Stimulated activated CD4-positive, alpha-beta T cell treated with anti-CD3 and anti-CD28 coated beads, TNF-alpha, amount 100 ng/mL, for 4 hours (primary cell): ENCODE measurements around the gene NSMCE1.

Experiments
- DNase-seq, 3 experiments: peaks; one replicate each; pipeline ENCODE4 v3.0.0-alpha.2; 2020; ENCODE audit warnings: low read depth in 3 of 3

NSMCE1 gene

GRCh38 chr16:27268376-27269299 lies at the start of gene NSMCE1:
TSS of gene NSMCE1 (minus strand) at chr16:27268772. CDS start at chr16:27257570, 11,202 bp downstream.
- peak; percentile 93 to 97 (median 94) for DNase-seq

- DNase-seq = no peak
These were observed 49.3 kb upstream of the NSMCE1 start for GRCh38 chr16:27317738-27318391.

- no peak for DNase-seq
These were observed 48.7 kb upstream of the NSMCE1 start for GRCh38 chr16:27317320-27317719.

- DNase-seq = no peak
These were observed 47.6 kb upstream of the NSMCE1 start for GRCh38 chr16:27316038-27316680.

GRCh38 chr16:27315333-27316037 lies 46.9 kb upstream of the NSMCE1 start:
- no peak for DNase-seq

- DNase-seq = no peak
These were observed 46.4 kb upstream of the NSMCE1 start for GRCh38 chr16:27314986-27315332.

GRCh38 chr16:27314161-27314723 lies 45.7 kb upstream of the NSMCE1 start:
- DNase-seq = no peak

GRCh38 chr16:27313422-27314160 lies 45.0 kb upstream of the NSMCE1 start, which contains the start of gene IL4R:
TSS of gene IL4R (plus strand) at chr16:27313974. CDS start at chr16:27340204, 26,230 bp downstream.
- DNase-seq = peak in 2 of 3 experiments; percentile 46 to 58

- DNase-seq = no peak
These were observed 44.2 kb upstream of the NSMCE1 start for GRCh38 chr16:27312580-27313421.

GRCh38 chr16:27311897-27312303 lies 43.3 kb upstream of the NSMCE1 start:
- DNase-seq = no peak

- DNase-seq = no peak
These were observed 42.9 kb upstream of the NSMCE1 start for GRCh38 chr16:27311448-27311830.

- no peak for DNase-seq
These were observed 42.2 kb upstream of the NSMCE1 start for GRCh38 chr16:27310576-27311447.

- no peak for DNase-seq
These were observed 40.2 kb upstream of the NSMCE1 start for GRCh38 chr16:27308792-27309191.

- DNase-seq = no peak
These were observed 37.4 kb upstream of the NSMCE1 start for GRCh38 chr16:27305839-27306442.

GRCh38 chr16:27304881-27305745 lies 36.5 kb upstream of the NSMCE1 start:
- no peak for DNase-seq

- DNase-seq = no peak
These were observed 35.5 kb upstream of the NSMCE1 start for GRCh38 chr16:27304102-27304501.
